Sciatic nerve (tissue), 2 donors: Measurements from ENCODE around the gene NR5A1. TPM values are rescaled to one million over a fixed set of nuclear protein-coding genes. Genes with fewer than 3 reads are reported as not detected.

ENCODE experiments used
- ATAC-seq: fragments of 200-7000 bp; cut with Tn5 transposase; one replicate; pipeline ENCODE4 v1.9.1; 2020; ENCODE audit warnings: mild to moderate bottlenecking, moderate library complexity
- DNase-seq: peaks from one replicate; pipeline ENCODE4 v3.0.0-alpha.2; 2020; ENCODE audit warnings: low spot score
- intact Hi-C: fragments of 100-400 bp; cut with DNase I; formaldehyde crosslinking; loops from one replicate; pipeline ENCODE4 v1.14.2; 2022
- total RNA-seq: library from RNA; stranded (reverse); fragmentation: NEBNext Ultra II Directional; extraction: Animal tissue kit (Norgen Biotek cat#: 25700); gene quantifications from one replicate; pipeline ENCODE4 v1.2.1, GENCODE V29; 2021
- donor health status: DM: no; HTN: no; CAD: no.
- donor health status: DM: no; HTN: no; CAD: no.

Gene NR5A1
- total RNA-seq: not detected

- intact Hi-C loops: no loop called here
- ATAC-seq (no peak), DNase-seq (peak; percentile 46)
Measured at GRCh38 chr9:124506931-124507879, at the start of gene NR5A1. NR5A1 (minus strand) TSS chr9:124507399; CDS start chr9:124503395, 4,004 bp downstream.

GRCh38 chr9:124555043-124555442, 47.8 kb upstream of the NR5A1 start:
- DNase-seq (no peak), ATAC-seq (no peak)
- intact Hi-C loops: no loop called here

GRCh38 chr9:124553738-124554137, 46.5 kb upstream of the NR5A1 start:
- intact Hi-C loops: no loop called here
- no peak for ATAC-seq
- DNase-seq: no peak

GRCh38 chr9:124552273-124552605, 45.0 kb upstream of the NR5A1 start:
- no peak for DNase-seq
- intact Hi-C loops: no loop called here
- no peak for ATAC-seq

GRCh38 chr9:124551472-124552272, 44.5 kb upstream of the NR5A1 start:
- intact Hi-C loops: no loop called here
- DNase-seq (no peak), ATAC-seq (peak; percentile 49)

GRCh38 chr9:124550072-124550471, 42.9 kb upstream of the NR5A1 start:
- DNase-seq (no peak), ATAC-seq (no peak)
- intact Hi-C loops: no loop called here

- DNase-seq (no peak), ATAC-seq (no peak)
- intact Hi-C loops: loop anchor here (10.0 kb wide), 1 partner anchor 424 kb away; no protein-coding TSS in a partner anchor
Measured at GRCh38 chr9:124549016-124549415, 41.8 kb upstream of the NR5A1 start.

GRCh38 chr9:124544535-124544934, 37.3 kb upstream of the NR5A1 start:
- intact Hi-C loops: loop anchor here (10.0 kb wide), 1 partner anchor 420 kb away; no protein-coding TSS in a partner anchor
- DNase-seq: no peak
- ATAC-seq: no peak

- ATAC-seq: no peak
Measured at GRCh38 chr9:124541824-124542223, 34.6 kb upstream of the NR5A1 start.

GRCh38 chr9:124537926-124538325, 30.7 kb upstream of the NR5A1 start:
- intact Hi-C loops: loop anchor here (10.0 kb wide), 1 partner anchor 113 kb away; no protein-coding TSS in a partner anchor
- ATAC-seq: no peak

More at GRCh38 chr9:124541824-124542223, 34.6 kb upstream of the NR5A1 start:
- intact Hi-C loops: loop anchor here (10.0 kb wide), 1 partner anchor 417 kb away; no protein-coding TSS in a partner anchor
- DNase-seq: no peak

GRCh38 chr9:124535846-124536245, 28.6 kb upstream of the NR5A1 start:
- no peak for DNase-seq
- ATAC-seq: no peak
- intact Hi-C loops: loop anchor here (10.0 kb wide), 1 partner anchor 111 kb away; no protein-coding TSS in a partner anchor

More at GRCh38 chr9:124537926-124538325, 30.7 kb upstream of the NR5A1 start:
- DNase-seq: no peak

- intact Hi-C loops: loop anchor here (10.0 kb wide), 1 partner anchor 108 kb away; no protein-coding TSS in a partner anchor
- ATAC-seq: no peak
- no peak for DNase-seq
Measured at GRCh38 chr9:124532897-124533296, 25.7 kb upstream of the NR5A1 start.

GRCh38 chr9:124531115-124531514, 23.9 kb upstream of the NR5A1 start:
- ATAC-seq: no peak
- DNase-seq: no peak
- intact Hi-C loops: loop anchor here (10.0 kb wide), 1 partner anchor 106 kb away; no protein-coding TSS in a partner anchor

GRCh38 chr9:124530246-124530645, 23.0 kb upstream of the NR5A1 start:
- DNase-seq (no peak), ATAC-seq (peak; percentile 32)
- intact Hi-C loops: loop anchor here (10.0 kb wide), 1 partner anchor 105 kb away; no protein-coding TSS in a partner anchor

GRCh38 chr9:124527781-124528180, 20.6 kb upstream of the NR5A1 start:
- DNase-seq (no peak), ATAC-seq (no peak)
- intact Hi-C loops: no loop called here

- ATAC-seq: no peak
- intact Hi-C loops: no loop called here
- DNase-seq: no peak
Measured at GRCh38 chr9:124526174-124526573, 19.0 kb upstream of the NR5A1 start.

GRCh38 chr9:124522121-124523098, 15.2 kb upstream of the NR5A1 start:
- intact Hi-C loops: no loop called here
- no peak for DNase-seq
- no peak for ATAC-seq

- ATAC-seq (no peak), DNase-seq (no peak)
- intact Hi-C loops: no loop called here
Measured at GRCh38 chr9:124521142-124521541, 13.9 kb upstream of the NR5A1 start.
